Epithelial cell of esophagus (primary cell): ENCODE measurements around the gene WNT4.

Experiments
- DNase-seq: peaks from one replicate; pipeline ENCODE4 v3.0.0; 2010; ENCODE audit warnings: low read depth
- H3K4me3 ChIP-seq: 2 replicates; pipeline ENCODE4 v1.5.1; 2011; ENCODE audit warnings: mild to moderate bottlenecking, low read length, control low read depth
- CTCF ChIP-seq: IDR thresholded peaks from 2 replicates; pipeline ENCODE4 v1.5.1; 2011; ENCODE audit warnings: low read depth, mild to moderate bottlenecking, low read length, control low read depth, inconsistent platforms; ENCODE audit not compliant: insufficient read depth; ENCODE audit errors: missing control alignments

WNT4 gene

GRCh38 chr1:22140694-22141093, 2.2 kb downstream of the WNT4 start:
- peak overlapping the region; percentile 0 for H3K4me3 ChIP-seq
- DNase-seq = peak; percentile 74
- TF ChIP-seq CTCF = no peak

DNA sequence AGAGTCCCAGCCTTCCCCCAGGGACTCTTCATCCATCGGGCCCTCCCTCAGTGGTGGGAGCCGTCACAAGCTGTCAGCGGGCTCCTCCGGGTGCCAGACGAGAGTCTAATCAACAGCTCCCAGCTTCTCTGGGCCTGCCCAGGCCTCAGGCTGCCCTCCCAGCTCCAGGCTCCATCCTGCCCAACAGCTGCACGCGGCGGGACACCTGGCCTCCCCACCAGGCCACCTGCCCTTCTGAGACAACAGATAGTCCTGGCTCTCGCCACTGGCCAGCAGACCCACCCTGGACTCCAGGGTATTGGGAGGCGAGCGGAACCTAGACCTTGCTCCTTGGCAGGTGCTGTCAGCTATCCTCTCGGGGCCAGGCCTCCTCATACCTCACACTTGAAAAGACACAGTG, 3.1 kb downstream of the WNT4 start:
- no peak for DNase-seq
- no peak overlapping the region for H3K4me3 ChIP-seq

GRCh38 chr1:22139066-22139594, 3.8 kb downstream of the WNT4 start:
- no peak overlapping the region for H3K4me3 ChIP-seq
- DNase-seq = no peak
- TF ChIP-seq CTCF = no peak

More for the DNA sequence above, 3.1 kb downstream of the WNT4 start:
- TF ChIP-seq CTCF = no peak

DNA sequence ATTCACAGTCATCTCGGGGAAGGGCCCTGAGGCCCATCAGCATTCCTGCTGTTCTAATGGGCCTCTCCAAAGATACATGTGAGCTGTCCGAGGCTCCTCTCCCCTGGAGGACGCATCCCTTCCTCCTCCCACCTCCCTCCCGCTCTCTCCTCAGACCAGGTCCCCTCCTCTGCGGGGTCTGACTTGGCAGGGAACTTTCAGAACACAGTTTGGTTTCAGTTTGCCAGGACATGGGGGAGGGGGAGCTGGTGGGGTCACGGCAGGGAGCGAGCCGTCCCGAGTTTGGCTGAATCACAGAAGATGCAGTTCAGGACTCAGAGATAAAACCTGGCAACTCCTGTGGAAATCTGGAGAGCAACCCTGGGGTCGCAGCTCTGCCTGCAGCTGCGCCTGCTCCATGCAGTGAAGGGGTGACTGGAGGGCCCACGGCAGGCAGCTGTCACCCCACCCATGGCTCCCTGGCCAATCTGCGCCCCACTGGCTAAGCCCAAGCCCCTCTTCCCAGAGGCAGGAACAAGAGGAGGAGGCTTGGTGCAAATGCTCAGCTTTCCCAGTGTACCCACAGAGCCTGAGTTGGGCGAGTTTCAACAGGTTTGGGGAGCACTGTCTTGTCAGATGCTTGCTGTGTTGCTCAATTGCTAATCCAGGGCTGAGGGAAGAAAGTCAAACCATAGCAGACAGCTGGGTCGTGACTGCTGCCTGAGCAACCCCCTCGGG, 5.7 kb downstream of the WNT4 start:
- peak overlapping the region; percentile 15 for H3K4me3 ChIP-seq
- TF ChIP-seq CTCF = no peak
- peak; percentile 97 for DNase-seq

DNA sequence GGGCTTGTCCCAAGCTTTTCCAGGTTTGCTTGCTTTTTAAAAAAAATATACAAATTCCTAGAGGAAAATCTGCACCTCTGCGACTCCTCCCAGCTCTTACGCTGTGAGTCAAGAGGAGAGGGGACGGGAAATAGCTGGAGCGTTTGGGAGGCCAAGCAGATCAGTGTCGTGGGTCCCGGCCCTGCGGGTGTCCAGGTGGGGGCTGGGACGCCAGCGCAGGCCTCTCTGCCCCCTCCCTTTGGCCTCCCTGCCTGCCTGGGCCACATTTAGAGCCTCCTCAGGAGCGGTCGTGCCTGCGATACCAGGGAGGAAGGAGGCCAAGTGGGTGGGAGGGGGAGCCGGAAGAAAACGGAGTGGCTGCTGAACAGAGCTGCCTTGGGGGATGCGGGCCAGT, 9.0 kb downstream of the WNT4 start:
- DNase-seq = no peak

DNA sequence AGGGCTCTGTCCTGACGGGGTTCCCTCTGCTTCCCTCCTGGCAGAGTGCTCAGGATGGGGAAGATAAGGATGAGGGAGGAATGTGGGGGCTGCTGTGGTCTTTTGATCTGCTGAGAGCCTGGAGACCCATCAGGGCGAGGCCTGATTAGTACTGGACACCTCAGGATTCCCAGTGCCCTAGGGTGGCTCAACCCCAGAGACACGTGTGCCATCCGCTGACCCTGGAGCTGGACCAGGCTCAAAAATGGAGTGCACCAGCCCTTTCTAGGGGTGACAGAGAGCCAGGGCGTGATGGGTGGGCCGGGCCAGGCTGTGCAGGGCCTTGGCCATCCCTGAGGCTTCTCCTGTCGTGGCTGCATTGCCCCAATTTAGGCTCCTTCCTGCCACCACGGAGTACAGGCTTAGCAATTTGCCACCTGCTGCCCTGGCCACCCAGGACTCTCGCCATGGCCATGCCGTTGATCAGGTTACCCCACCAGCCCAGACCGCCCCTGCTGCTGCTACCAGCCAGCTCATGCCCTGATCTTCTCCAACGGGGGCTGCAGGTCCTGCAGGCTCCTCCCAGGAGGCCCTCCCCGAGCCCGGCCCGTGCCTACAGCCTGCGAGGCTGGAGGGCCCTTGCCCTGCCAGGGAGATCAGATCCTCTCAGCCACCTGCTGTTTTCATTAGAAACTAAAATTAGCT, 9.5 kb downstream of the WNT4 start:
- no peak for TF ChIP-seq CTCF
- DNase-seq = no peak
- H3K4me3 ChIP-seq = no peak overlapping the region

More for the DNA sequence above, 9.0 kb downstream of the WNT4 start:
- H3K4me3 ChIP-seq = no peak overlapping the region
- no peak for TF ChIP-seq CTCF
